ENCODE measurements around the gene CACTIN. TPM values are rescaled to one million over a fixed set of nuclear protein-coding genes. Genes with fewer than 3 reads are reported as not detected.

Gene CACTIN
- total and polyA plus RNA-seq, 2 of the 4 experiments (the other 2 are of a cell fraction) = 10.8 to 19.5 TPM

DNA sequence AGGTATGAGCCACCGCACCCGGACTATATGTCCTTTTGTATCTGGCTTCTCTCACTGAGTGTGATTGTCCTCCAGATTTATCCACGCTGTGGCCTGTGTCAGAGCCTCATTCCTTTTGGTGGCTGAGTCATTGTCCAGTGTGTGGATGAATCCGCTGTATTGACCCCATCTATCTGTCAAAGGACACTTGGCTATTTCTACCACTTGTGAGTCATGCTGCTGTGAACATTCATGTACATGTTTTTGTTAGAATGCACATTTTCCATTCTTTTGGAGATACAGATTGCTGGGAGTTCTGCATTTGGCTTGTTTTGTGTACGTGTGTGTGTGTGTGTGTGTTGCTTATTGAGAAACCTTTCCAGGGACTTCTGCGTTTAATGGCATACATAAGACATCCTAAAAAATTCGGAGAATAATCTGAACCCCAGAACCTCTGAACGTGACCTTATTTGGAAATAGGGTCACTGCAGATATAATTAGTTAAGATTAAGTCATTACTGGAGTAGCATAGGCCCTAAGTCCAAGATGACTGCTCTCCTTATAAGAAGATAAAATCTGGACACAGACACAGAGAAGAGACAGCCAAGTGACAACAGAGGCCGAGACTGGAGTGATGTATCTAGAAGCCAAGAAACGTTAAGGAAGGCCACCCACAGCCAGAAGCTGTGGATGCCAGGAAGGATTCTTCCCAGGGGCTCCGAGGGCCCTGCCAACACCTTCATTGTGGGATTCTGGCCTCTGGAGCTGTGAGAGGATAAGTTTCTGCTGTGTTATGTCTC lies 46.2 kb downstream of the CACTIN start:
- Histone ChIP-seq H3K36me3 (ENCODE audit: control insufficient read depth, insufficient read depth, low read length) (peaks cover 9% of the 10 kb centered on the region; the same call in 1 of the 2 replicates), H3K27me3 (ENCODE audit: control insufficient read depth, insufficient read depth, low read length) (peaks cover 3% of the 10 kb centered on the region), H4K20me1 (ENCODE audit: insufficient read depth, low read length) (peaks cover 5% of the 10 kb centered on the region; the same call in 1 of the 2 replicates), H2BK20ac (ENCODE audit: low read depth, low read length) (peak overlapping the region; percentile 89), H3K4me2 (ENCODE audit: low read depth, low read length) (peak overlapping the region; percentile 48), H2AK9ac (replicated peaks; ENCODE audit: low read depth, low read length, poor library complexity) (peak overlapping the region; percentile 66), H3K79me1 (ENCODE audit: low read depth in 1 of 2, low read length in 2 of 2) (no peaks in the 10 kb centered on the region), H3K9me1 (ENCODE audit: insufficient read depth, low read length) (peaks cover 9% of the 10 kb centered on the region; the same call in 1 of the 2 replicates), H3K9ac (ENCODE audit: low read depth, low read length) (peak overlapping the region; percentile 34), H3K4me3 (ENCODE audit: insufficient read depth, low read depth, low read length) (no peak overlapping the region), H2BK15ac (ENCODE audit: low read depth, low read length) (peak overlapping the region; percentile 64; the same call in 1 of the 3 replicates), H2AK5ac (ENCODE audit: low read depth, low read length) (peak overlapping the region; percentile 10), H3K23ac (ENCODE audit: low read depth, low read length) (peak overlapping the region; percentile 86; the same call in 1 of the 2 replicates), H4K8ac (ENCODE audit: low read depth in 2 of 2, low read length in 2 of 2) (peak overlapping the region in 1 of 2 experiments; percentile 71; a peak in 1 of 4 replicates), H3K9me3 (ENCODE audit: control insufficient read depth, insufficient read depth, low read length) (no peaks in the 10 kb centered on the region), H3K18ac (ENCODE audit: low read depth, low read length) (peak overlapping the region; percentile 87), H2AFZ (replicated peaks; ENCODE audit: low read length, poor library complexity) (peak overlapping the region; percentile 77), H4K5ac (ENCODE audit: low read depth, low read length) (peak overlapping the region; percentile 69), H2BK5ac (ENCODE audit: low read depth, low read length, poor library complexity, severe bottlenecking) (peak overlapping the region; percentile 78), H3K56ac (ENCODE audit: extremely low read depth, insufficient read depth, low read length) (no peak overlapping the region), H2BK120ac (ENCODE audit: low read depth, low read length) (peak overlapping the region; percentile 71), H3K27ac (ENCODE audit: insufficient read depth, low read length) (peak overlapping the region; percentile 70), H3K4me1 (ENCODE audit: control insufficient read depth, insufficient read depth, low read length) (peaks cover 5% of the 10 kb centered on the region), H3K14ac (replicated peaks; ENCODE audit: low read depth, low read length) (peak overlapping the region; percentile 67), H3K4ac (ENCODE audit: low read depth, low read length) (peak overlapping the region; percentile 80), H4K91ac (ENCODE audit: insufficient read depth, low read depth, low read length) (peak overlapping the region; percentile 57)
- peak; percentile 98 for DNase-seq
- BruUV-seq (replicated peaks) = no TSS peak
- ChIA-PET CTCF (interaction anchor here (0.6 kb wide), 1 partner anchor 8 kb away, joined by 4 read pairs; no protein-coding TSS in a partner anchor), POLR2A (ENCODE audit: unreplicated experiment) (no interaction called here)
- dilution Hi-C loops (cut with HindIII; ENCODE audit: low sequenced_read_pairs, unreplicated experiment) = no loop called here
- ATAC-seq (ENCODE audit: low read depth) = peak; percentile 94
- WGBS, 2 experiments (ENCODE audit: extremely low coverage in 2 of 2, insufficient read length in 1 of 2) = 31% methylated on average over 2 of the region's 11 CpGs; no CpG with 5 or more reads in 1 of the 2 experiments
- in situ Hi-C loops (cut with MboI; ENCODE audit: low sequenced_read_pairs) = no loop called here
- no peak for TF ChIP-seq MAZ (IDR thresholded peaks at IDR 0.05; ENCODE audit: borderline replicate concordance, low read depth, low read length)
- TF ChIP-seq FOS (IDR thresholded peaks at IDR 0.05; ENCODE audit: low read depth, low read length) = peak; percentile 98
- no peak for TF ChIP-seq POLR2A (IDR thresholded peaks at IDR 0.05; ENCODE audit: low read depth, low read length)
- TF ChIP-seq BHLHE40 (IDR thresholded peaks at IDR 0.05; ENCODE audit: low read depth, low read length) = peak; percentile 59; the same call in 1 of the 2 replicates
- TF ChIP-seq SMC3 (IDR thresholded peaks at IDR 0.05; ENCODE audit: low read depth, low read length) = no peak
- no peak for TF ChIP-seq RAD21 (IDR thresholded peaks at IDR 0.05; ENCODE audit: low read length)
- TF ChIP-seq, protein P1, sequence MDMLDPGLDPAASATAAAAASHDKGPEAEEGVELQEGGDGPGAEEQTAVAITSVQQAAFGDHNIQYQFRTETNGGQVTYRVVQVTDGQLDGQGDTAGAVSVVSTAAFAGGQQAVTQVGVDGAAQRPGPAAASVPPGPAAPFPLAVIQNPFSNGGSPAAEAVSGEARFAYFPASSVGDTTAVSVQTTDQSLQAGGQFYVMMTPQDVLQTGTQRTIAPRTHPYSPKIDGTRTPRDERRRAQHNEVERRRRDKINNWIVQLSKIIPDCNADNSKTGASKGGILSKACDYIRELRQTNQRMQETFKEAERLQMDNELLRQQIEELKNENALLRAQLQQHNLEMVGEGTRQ (IDR thresholded peaks at IDR 0.05; ENCODE audit: low read depth, low read length) = no peak
- TF ChIP-seq RFX5 (IDR thresholded peaks at IDR 0.05; ENCODE audit: low read depth, low read length) = no peak
- peak; percentile 41; the same call in 1 of the 2 replicates for TF ChIP-seq MXI1 (IDR thresholded peaks at IDR 0.05; ENCODE audit: borderline replicate concordance, low read depth, low read length)
- TF ChIP-seq CEBPB (IDR thresholded peaks at IDR 0.05; ENCODE audit: low read depth, low read length) = peak; percentile 77; the same call in 1 of the 2 replicates
- TF ChIP-seq NFE2L2 (IDR thresholded peaks at IDR 0.05; ENCODE audit: low read depth, low read length) = peak; percentile 76
- TF ChIP-seq RCOR1 (IDR thresholded peaks at IDR 0.05; ENCODE audit: insufficient replicate concordance, low read length) = peak; percentile 56
- TF ChIP-seq CHD1 (IDR thresholded peaks at IDR 0.05; ENCODE audit: low read depth, low read length) = no peak
- TF ChIP-seq, protein P2, sequence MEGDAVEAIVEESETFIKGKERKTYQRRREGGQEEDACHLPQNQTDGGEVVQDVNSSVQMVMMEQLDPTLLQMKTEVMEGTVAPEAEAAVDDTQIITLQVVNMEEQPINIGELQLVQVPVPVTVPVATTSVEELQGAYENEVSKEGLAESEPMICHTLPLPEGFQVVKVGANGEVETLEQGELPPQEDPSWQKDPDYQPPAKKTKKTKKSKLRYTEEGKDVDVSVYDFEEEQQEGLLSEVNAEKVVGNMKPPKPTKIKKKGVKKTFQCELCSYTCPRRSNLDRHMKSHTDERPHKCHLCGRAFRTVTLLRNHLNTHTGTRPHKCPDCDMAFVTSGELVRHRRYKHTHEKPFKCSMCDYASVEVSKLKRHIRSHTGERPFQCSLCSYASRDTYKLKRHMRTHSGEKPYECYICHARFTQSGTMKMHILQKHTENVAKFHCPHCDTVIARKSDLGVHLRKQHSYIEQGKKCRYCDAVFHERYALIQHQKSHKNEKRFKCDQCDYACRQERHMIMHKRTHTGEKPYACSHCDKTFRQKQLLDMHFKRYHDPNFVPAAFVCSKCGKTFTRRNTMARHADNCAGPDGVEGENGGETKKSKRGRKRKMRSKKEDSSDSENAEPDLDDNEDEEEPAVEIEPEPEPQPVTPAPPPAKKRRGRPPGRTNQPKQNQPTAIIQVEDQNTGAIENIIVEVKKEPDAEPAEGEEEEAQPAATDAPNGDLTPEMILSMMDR (conservative IDR thresholded peaks at IDR 0.05; ENCODE audit: low read depth, low read length) = no peak
- TF ChIP-seq MAFK (IDR thresholded peaks at IDR 0.05; ENCODE audit: low read depth, low read length) = peak; percentile 42; the same call in 1 of the 2 replicates
- intact Hi-C loops (cut with micrococcal nuclease) = no loop called here

Measured in IMR-90 (cell line).